Stimulated activated naive CD8-positive, alpha-beta T cell treated with anti-CD3 and anti-CD28 coated beads, Interleukin-15, Interleukin-2, amounts not matched to agents 100 ng/mL and 50 ng/mL, for 24 hours (primary cell): ENCODE data around the gene AFAP1L2.

Experiments used
- H3K27ac Mint-ChIP-seq: one replicate; pipeline ENCODE4 v1.8.0; 2021; ENCODE audit warnings: mild to moderate bottlenecking, mixed read lengths
- H3K27me3 Mint-ChIP-seq: one replicate; pipeline ENCODE4 v1.8.0; 2021; ENCODE audit warnings: mixed read lengths
- H3K36me3 Mint-ChIP-seq: one replicate; pipeline ENCODE4 v1.8.0; 2021; ENCODE audit warnings: low read depth, mixed read lengths
- H3K4me1 Mint-ChIP-seq: one replicate; pipeline ENCODE4 v1.8.0; 2021; ENCODE audit warnings: low read depth, mixed read lengths
- H3K4me3 Mint-ChIP-seq: one replicate; pipeline ENCODE4 v1.8.0; 2021; ENCODE audit warnings: mild to moderate bottlenecking, mixed read lengths
- H3K9me3 Mint-ChIP-seq: one replicate; pipeline ENCODE4 v1.8.0; 2021; ENCODE audit warnings: mixed read lengths

AFAP1L2 gene

DNA sequence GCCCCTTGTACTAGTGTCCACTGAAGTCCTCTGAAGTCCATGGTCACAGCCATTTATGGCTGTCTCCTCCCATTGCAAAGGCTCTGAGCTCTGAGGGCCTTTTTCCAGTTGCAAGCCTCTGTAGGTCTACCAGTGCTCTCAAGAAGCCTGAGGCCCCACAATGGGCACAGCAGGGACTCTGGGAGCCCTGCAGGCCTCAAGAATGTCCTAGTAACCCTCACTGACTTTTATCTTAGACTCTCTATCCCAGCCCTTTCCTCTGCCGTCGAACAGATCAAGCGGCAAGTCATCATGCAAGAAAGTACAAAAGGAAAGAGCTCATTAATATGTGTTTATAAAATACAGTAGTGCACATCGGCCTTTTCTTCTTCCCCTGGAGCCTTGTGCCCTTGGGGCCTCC, 141.8 kb downstream of the AFAP1L2 start:
- H3K4me3 Mint-ChIP-seq: no peak overlapping the region
- H3K9me3 Mint-ChIP-seq: no peaks in the 10 kb centered on the region
- H3K27ac Mint-ChIP-seq: no peak overlapping the region
- H3K27me3 Mint-ChIP-seq: no peaks in the 10 kb centered on the region
- H3K36me3 Mint-ChIP-seq: no peaks in the 10 kb centered on the region
- no peaks in the 10 kb centered on the region for H3K4me1 Mint-ChIP-seq

DNA sequence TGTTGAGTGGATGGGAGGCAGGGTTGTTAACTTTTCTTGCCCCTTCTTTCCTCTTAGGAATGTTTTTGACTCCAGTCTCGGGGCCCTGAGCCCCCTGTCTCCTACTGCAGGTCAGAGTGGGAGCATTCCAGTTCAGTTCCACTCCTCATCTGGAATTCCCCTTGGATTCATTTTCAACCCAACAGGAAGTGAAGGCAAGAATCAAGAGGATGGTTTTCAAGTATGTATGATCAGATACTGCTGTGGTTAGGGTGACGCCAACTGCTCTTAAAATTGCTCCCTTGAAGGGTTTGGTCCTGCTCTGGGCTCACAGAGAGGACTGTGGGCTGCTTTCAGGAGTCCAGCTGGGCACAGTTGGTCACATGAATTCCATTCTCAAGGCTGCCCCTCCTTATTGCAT, 143.2 kb downstream of the AFAP1L2 start:
- Mint-ChIP-seq H3K27me3 (no peaks in the 10 kb centered on the region), H3K36me3 (no peaks in the 10 kb centered on the region), H3K27ac (no peak overlapping the region), H3K9me3 (no peaks in the 10 kb centered on the region), H3K4me1 (no peaks in the 10 kb centered on the region), H3K4me3 (no peak overlapping the region)

DNA sequence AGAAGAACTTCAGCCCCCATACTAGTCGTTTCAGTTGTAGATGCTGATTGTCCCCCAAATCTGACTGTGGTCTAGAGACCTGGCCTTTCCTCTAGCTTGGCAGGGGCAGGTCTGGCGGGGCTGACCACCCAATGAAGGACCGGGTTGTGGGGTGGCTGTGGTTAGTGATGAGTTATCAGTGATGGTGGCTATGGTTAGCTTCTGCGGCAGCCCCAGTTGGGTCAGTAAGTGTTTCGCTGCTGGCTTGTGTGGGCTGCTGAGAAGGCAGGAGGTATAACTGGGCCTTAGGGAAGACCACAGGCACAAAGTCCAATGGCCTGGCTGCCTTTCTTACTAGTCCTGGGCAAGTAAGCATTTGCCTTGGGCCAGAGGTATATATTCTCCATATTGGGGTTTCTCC, 143.9 kb downstream of the AFAP1L2 start:
- no peaks in the 10 kb centered on the region for H3K27me3 Mint-ChIP-seq
- no peak overlapping the region for H3K4me3 Mint-ChIP-seq
- H3K36me3 Mint-ChIP-seq: no peaks in the 10 kb centered on the region
- H3K9me3 Mint-ChIP-seq: no peaks in the 10 kb centered on the region
- H3K4me1 Mint-ChIP-seq: no peaks in the 10 kb centered on the region
- H3K27ac Mint-ChIP-seq: no peak overlapping the region

DNA sequence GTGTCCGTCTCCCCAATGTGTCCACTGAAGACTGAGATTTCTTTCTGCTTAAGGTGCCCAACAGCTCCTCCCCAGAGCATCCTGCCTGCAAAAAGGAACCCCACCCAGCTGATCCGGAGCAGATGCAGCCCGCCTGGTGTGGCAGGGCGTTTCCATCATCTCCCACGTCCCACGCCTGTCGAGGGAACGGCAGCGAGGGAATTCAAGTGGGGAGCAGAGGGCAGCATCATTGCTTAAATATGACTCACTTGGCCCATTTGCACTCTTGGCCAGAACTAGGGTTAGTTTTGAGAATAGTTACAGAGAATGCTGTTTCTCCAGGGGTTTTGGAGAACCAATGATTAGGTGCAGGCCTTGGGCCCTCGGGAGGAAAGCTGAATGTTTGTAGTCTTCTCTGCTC, 144.5 kb downstream of the AFAP1L2 start:
- Mint-ChIP-seq H3K27me3 (no peaks in the 10 kb centered on the region), H3K4me1 (no peaks in the 10 kb centered on the region), H3K9me3 (no peaks in the 10 kb centered on the region), H3K27ac (no peak overlapping the region), H3K36me3 (no peaks in the 10 kb centered on the region), H3K4me3 (no peak overlapping the region)

DNA sequence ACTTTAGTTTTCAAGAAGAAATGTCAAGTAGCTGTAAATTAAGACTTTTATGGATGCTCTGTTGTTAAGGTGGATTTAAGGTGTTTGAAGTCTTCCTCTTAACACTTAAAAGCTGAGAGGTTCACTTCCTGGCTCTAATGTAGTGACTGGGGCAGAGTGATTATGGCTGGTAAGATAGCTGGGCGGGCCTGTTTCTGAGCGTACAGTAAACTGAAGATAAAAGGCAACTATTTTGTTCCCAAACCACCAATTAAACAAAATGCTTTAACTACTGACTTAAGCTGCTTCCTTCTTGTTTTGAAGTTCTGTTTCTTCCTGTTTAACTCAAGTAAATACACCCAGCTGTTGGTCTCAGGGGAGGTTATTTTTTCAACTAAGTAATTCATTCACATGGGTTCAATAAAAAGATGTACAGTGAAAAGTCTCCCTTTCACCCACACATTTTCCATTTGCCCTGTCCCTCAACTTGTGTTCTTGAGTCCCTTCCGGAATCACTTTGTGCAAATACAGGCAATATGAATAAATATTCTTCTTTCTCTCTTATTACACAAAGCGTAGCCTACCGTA, 145.9 kb downstream of the AFAP1L2 start:
- H3K4me3 Mint-ChIP-seq: no peak overlapping the region
- H3K4me1 Mint-ChIP-seq: no peaks in the 10 kb centered on the region
- no peak overlapping the region for H3K27ac Mint-ChIP-seq
- no peaks in the 10 kb centered on the region for H3K36me3 Mint-ChIP-seq
- H3K9me3 Mint-ChIP-seq: peaks cover 3% of the 10 kb centered on the region
- H3K27me3 Mint-ChIP-seq: no peaks in the 10 kb centered on the region

DNA sequence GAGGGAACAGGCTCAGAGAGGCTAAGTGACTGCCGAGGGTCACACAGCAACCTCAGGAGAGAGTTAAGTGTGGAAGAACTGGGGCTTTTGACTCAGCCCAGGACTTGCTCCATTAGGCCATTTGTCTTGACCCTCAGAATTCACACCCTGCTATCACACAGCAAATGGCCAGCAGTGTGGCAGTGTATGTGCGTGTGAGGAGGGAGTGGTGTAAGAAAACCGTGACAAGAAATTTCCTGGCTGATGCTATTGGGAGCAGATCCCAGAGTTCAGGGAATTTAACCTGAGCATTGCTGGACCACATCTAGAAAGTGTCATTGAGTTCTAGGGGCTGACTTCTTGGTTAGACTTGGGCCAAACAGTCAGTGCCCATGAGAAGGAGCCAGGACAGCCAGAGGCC, 146.8 kb downstream of the AFAP1L2 start:
- Mint-ChIP-seq H3K27me3 (peaks cover 3% of the 10 kb centered on the region), H3K9me3 (peaks cover 3% of the 10 kb centered on the region), H3K4me3 (no peak overlapping the region), H3K4me1 (no peaks in the 10 kb centered on the region), H3K27ac (no peak overlapping the region), H3K36me3 (no peaks in the 10 kb centered on the region)

DNA sequence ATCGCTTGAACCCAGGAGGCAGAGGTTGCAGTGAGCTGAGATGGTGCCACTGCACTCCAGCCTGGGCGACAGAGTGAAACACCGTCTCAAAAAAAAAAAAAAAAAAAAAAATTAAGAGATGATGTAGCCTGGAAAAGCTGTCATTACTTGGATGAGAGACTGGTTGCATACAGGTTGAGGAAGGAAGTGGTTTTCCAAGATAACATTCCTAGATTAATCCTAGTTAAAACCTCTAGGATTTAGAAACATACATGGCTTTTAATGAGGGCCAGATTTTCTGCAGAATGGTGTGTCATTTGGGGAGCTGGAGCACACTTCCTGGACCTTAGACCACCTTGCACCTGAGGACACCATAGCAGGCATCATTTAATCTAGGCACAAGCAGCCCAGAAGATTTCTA, 147.5 kb downstream of the AFAP1L2 start:
- H3K9me3 Mint-ChIP-seq: peaks cover 3% of the 10 kb centered on the region
- H3K4me3 Mint-ChIP-seq: no peak overlapping the region
- H3K27ac Mint-ChIP-seq: no peak overlapping the region
- H3K36me3 Mint-ChIP-seq: no peaks in the 10 kb centered on the region
- H3K4me1 Mint-ChIP-seq: no peaks in the 10 kb centered on the region
- H3K27me3 Mint-ChIP-seq: peaks cover 3% of the 10 kb centered on the region

DNA sequence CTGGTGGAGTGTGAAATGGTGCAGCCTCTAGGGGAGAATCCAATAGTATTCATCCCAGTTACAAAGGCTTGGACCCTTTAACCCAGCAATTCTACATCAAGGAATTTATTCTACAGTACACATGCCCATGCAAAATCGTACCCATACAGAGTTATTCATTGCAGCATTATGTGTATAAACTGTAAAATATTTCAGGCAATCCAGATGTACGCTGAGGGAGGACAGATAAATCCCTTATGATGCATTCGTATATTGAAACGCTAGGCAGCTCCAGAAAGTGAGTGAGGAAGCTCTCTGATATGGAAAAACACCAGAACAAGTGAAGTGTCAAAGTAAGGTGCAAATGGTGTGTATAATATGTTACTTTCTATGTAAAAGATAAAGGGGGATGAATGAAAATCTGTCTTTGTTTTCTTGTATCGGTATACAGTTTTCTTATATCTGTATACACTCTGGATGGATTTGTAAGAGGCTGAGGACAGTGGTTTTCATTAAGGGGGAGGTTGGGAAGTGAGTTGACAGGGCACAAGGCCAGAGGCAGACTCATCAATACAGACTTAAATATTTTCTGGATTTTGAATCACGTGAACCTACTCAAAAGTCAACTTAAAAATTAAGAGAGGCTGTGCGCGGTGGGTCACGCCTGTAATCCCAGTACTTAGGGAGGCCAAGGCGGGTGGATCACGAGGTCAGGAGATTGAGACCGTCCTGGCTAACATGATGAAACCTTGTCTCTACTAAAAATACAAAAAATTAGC, 148.1 kb downstream of the AFAP1L2 start:
- Mint-ChIP-seq H3K36me3 (no peaks in the 10 kb centered on the region), H3K4me3 (no peak overlapping the region), H3K27me3 (peaks cover 3% of the 10 kb centered on the region), H3K27ac (no peak overlapping the region), H3K4me1 (no peaks in the 10 kb centered on the region), H3K9me3 (peaks cover 3% of the 10 kb centered on the region)

DNA sequence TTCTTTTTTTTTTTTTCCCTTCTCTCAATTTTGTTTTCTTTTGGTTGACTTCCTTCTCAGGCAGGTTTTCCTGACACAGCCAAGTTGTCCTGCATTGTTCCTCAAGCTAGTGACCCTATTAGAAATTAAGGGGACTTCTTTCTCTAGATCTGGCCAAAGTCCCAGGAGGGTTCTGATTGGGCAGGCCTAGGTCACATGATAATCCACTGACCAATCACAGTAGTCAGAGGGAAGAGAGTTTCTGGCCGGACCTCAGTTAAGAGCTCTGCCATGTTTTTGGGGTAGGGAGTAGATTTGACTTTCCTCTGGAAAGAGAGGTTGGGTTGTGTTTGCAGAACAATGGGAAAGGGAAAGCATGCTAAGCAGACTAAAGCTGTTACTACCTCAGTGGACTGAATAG, 149.1 kb downstream of the AFAP1L2 start:
- Mint-ChIP-seq H3K27ac (no peak overlapping the region), H3K4me3 (no peak overlapping the region), H3K9me3 (peaks cover 3% of the 10 kb centered on the region), H3K36me3 (no peaks in the 10 kb centered on the region), H3K27me3 (peaks cover 3% of the 10 kb centered on the region), H3K4me1 (no peaks in the 10 kb centered on the region)

DNA sequence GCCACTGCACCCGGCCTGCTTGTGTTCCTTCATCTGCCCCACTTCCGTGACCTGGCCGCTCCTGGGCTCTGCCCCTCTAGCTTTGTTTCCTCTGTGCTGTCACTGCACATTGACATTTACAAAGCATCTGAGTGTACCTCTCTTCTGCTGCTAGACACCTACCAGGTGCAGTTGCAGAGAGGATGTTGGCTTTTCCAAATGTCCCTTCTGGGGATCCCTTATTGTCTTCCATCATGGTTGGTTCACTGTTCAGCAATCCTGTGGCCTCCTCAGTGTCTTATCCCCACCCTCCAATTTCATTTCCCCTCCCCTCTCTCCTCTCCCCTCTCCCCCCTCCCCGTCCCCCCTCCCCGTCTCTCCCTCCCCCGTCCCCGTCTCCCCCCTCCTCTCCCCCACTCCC, 151.4 kb downstream of the AFAP1L2 start:
- Mint-ChIP-seq H3K36me3 (no peaks in the 10 kb centered on the region), H3K4me3 (no peak overlapping the region), H3K27me3 (peaks cover 3% of the 10 kb centered on the region), H3K9me3 (peaks cover 3% of the 10 kb centered on the region), H3K27ac (no peak overlapping the region), H3K4me1 (no peaks in the 10 kb centered on the region)

DNA sequence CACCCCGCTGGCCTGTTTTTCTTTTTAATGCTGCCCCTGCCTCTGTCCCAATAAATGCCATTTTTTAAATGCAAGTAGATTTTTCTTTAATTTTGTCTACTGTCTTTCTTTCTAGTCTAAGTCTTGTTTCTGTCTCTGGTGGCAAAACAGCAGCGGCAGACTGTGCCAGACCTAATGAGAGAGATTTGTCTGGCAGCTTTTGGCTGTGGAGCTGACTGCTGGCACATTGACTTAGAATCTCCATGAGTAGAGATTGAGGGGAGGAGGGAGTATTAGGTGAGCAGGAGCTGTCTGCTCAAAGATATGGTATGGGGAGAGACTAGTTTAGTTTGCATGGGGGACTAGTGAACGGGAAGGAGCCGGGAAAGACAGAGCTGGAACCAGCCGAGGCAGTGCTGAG, 152.2 kb downstream of the AFAP1L2 start:
- Mint-ChIP-seq H3K36me3 (no peaks in the 10 kb centered on the region), H3K4me3 (no peak overlapping the region), H3K4me1 (no peaks in the 10 kb centered on the region), H3K27me3 (peaks cover 3% of the 10 kb centered on the region), H3K9me3 (peaks cover 3% of the 10 kb centered on the region), H3K27ac (no peak overlapping the region)

DNA sequence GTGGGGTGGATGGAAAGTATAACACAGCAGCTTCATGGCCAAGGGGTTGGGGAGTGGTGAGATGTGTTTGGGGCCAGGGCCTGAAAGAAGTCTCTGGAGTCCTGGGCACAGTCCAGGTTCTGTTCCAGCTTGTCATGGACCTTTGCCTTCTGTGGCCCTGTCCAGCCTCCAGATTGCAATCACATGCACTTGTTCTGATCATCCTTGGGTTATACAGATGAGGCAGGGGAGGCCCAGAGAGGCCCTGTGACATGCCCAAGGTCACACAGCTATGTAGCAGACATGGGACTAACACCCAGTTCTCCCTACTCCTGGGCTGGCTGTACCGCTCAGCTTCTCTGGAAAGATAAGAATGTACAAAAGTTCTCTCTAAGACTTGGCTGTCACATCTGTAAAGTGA, 153.6 kb downstream of the AFAP1L2 start:
- Mint-ChIP-seq H3K4me3 (no peak overlapping the region), H3K27me3 (peaks cover 3% of the 10 kb centered on the region), H3K4me1 (no peaks in the 10 kb centered on the region), H3K27ac (no peak overlapping the region), H3K9me3 (peaks cover 3% of the 10 kb centered on the region), H3K36me3 (no peaks in the 10 kb centered on the region)

DNA sequence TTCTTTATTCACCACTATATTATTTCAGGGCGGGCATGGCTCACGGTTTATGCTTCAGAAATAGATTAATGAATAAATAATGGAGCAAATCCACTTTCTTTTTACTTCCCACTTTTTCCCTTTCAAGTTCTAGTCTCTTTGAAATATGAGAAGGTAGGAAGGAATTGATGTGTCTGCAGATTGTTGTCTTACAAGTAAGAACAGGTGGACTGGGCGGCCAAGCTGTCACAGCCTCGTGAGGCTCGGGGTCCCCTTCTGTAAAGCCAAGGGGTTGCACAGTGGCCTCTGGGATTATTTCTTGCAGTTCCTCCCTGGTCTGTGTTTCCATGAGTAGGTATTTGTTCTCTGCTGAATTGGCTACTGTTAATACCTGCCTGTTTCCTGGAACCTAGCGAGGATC, 154.1 kb downstream of the AFAP1L2 start:
- Mint-ChIP-seq H3K27ac (no peak overlapping the region), H3K4me1 (no peaks in the 10 kb centered on the region), H3K4me3 (no peak overlapping the region), H3K9me3 (peaks cover 3% of the 10 kb centered on the region), H3K36me3 (no peaks in the 10 kb centered on the region), H3K27me3 (peaks cover 3% of the 10 kb centered on the region)

DNA sequence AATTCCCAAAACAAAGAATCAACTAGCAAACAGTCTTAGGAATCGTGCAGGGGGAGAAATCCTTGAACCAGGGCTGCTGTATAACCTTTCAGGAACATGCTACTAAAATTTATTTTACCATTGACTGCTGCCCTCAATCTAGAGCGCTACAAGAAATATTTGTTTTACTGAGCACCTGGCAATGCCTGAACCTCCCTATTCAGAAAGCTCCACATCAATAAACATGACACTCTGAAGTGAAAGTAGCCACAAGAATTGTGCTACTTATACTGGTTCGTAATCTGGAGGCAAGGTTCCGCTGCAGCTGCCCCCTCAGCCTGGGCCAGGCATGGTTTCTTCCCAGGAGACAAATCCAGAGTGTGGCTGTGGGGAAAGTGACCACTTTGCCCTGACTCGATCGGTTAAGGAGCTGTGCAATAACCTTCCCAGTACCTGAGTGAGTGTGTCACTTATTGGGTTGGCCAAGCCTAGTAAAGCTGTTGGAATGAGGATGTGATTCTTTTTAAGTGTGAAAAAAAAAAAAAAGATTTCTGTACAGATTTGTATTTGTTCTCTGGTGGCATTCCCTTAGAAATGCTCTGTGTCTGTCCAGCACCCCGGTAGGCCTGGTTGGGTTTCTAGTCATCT, 157.5 kb downstream of the AFAP1L2 start:
- Mint-ChIP-seq H3K27me3 (peaks cover 22% of the 10 kb centered on the region), H3K4me3 (no peak overlapping the region)

DNA sequence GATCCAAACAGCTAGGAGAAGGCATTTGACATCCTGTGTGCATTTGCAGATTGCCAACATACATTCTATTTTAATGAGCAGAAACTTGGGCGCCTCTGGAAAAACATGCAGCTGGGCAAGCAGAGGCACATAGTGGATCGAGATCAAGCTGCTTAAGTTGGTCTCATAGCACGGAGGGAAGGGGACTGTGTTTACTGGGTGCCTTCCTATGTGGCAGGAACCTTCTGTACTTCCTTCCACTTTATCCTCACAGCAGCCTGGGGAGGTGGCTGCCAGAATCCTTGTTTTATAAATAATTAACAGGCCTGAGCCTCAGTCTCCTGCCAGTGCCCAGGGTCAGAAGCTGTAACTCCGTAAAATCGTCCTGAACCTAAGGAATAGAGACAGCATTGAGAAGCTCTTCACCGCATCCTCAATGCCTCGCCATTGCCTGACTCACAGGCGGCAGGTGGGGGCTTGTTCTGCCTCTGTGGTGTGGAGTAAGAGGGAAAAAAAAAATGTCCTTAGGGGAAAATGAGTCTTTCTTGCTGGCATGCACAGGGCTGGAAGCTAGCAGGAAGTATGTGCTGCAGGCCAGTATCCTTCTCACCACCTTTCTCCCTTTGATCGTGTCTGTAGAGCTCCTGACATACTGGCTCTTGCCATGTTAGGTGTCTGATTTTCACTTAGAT, 159.0 kb downstream of the AFAP1L2 start:
- Mint-ChIP-seq H3K4me1 (no peaks in the 10 kb centered on the region), H3K36me3 (no peaks in the 10 kb centered on the region), H3K27ac (no peak overlapping the region), H3K4me3 (no peak overlapping the region), H3K9me3 (no peaks in the 10 kb centered on the region), H3K27me3 (peaks cover 35% of the 10 kb centered on the region)

More for the DNA sequence above, 157.5 kb downstream of the AFAP1L2 start:
- Mint-ChIP-seq H3K27ac (no peak overlapping the region), H3K4me1 (no peaks in the 10 kb centered on the region), H3K36me3 (no peaks in the 10 kb centered on the region), H3K9me3 (no peaks in the 10 kb centered on the region)
